ENCODE results near the gene C8G. TPM values are rescaled to one million over a fixed set of nuclear protein-coding genes. Genes with fewer than 3 reads are reported as not detected.

Gene C8G
- total RNA-seq, 1 experiment from 2014 or later = 0.77 TPM

GRCh38 chr9:136984464-136985026 is 39.5 kb downstream of the C8G start:
- DNase-seq (no peak), ATAC-seq (no peak)
- no peak for TF ChIP-seq CTCF (conservative IDR thresholded peaks at IDR 0.05; ENCODE audit: low read depth, low read length)
- TF ChIP-seq EZH2phosphoT487 (IDR thresholded peaks at IDR 0.05; ENCODE audit: borderline replicate concordance, low read length) = no peak
- TF ChIP-seq EZH2 (IDR thresholded peaks at IDR 0.05; ENCODE audit: low read length, unreplicated experiment) = no peak
- Histone ChIP-seq H3F3A (ENCODE audit: low read length, unreplicated experiment) (no peaks in the 10 kb centered on the region), H3K36me3 (ENCODE audit: low read depth, low read length) (no peaks in the 10 kb centered on the region), H3K9ac (ENCODE audit: low read length) (no peak overlapping the region), H4K20me1 (ENCODE audit: low read length) (no peaks in the 10 kb centered on the region), H3K9me3 (ENCODE audit: low read length) (no peaks in the 10 kb centered on the region), H3K4me1 (ENCODE audit: insufficient read depth, low read length) (no peaks in the 10 kb centered on the region), H2AFZ (ENCODE audit: low read length) (no peak overlapping the region), H3K9me2 (replicated peaks; ENCODE audit: low read length) (no peaks in the 10 kb centered on the region), H3K4me3 (ENCODE audit: low read length) (no peak overlapping the region), H3K27me3 (ENCODE audit: low read length) (no peaks in the 10 kb centered on the region), H3K27ac (ENCODE audit: low read length) (no peak overlapping the region), H3K4me2 (ENCODE audit: low read length) (no peak overlapping the region), H3K79me2 (ENCODE audit: low read length) (no peaks in the 10 kb centered on the region)
- intact Hi-C loops (cut with micrococcal nuclease) = no loop called here
- BruUV-seq (replicated peaks) = no TSS peak
- POLR2A ChIA-PET (ENCODE audit: unreplicated experiment) = no interaction called here
- CTCF ChIA-PET = no interaction called here

- Histone ChIP-seq H3F3A (ENCODE audit: low read length, unreplicated experiment) (no peaks in the 10 kb centered on the region), H3K4me3 (ENCODE audit: low read length) (no peak overlapping the region), H3K9me2 (replicated peaks; ENCODE audit: low read length) (no peaks in the 10 kb centered on the region), H3K9me3 (ENCODE audit: low read length) (no peaks in the 10 kb centered on the region), H3K4me1 (ENCODE audit: insufficient read depth, low read length) (no peaks in the 10 kb centered on the region), H3K27ac (ENCODE audit: low read length) (no peak overlapping the region), H4K20me1 (ENCODE audit: low read length) (no peaks in the 10 kb centered on the region), H3K9ac (ENCODE audit: low read length) (no peak overlapping the region), H2AFZ (ENCODE audit: low read length) (no peak overlapping the region), H3K4me2 (ENCODE audit: low read length) (no peak overlapping the region), H3K27me3 (ENCODE audit: low read length) (no peaks in the 10 kb centered on the region), H3K36me3 (ENCODE audit: low read depth, low read length) (no peaks in the 10 kb centered on the region), H3K79me2 (ENCODE audit: low read length) (no peaks in the 10 kb centered on the region)
- intact Hi-C loops (cut with micrococcal nuclease) = no loop called here
- ATAC-seq = no peak
- ChIA-PET CTCF (no interaction called here), POLR2A (ENCODE audit: unreplicated experiment) (no interaction called here)
- BruUV-seq (replicated peaks) = no TSS peak
- TF ChIP-seq CTCF (conservative IDR thresholded peaks at IDR 0.05; ENCODE audit: low read depth, low read length) (no peak), EZH2 (IDR thresholded peaks at IDR 0.05; ENCODE audit: low read length, unreplicated experiment) (no peak), EZH2phosphoT487 (IDR thresholded peaks at IDR 0.05; ENCODE audit: borderline replicate concordance, low read length) (no peak)
- no peak for DNase-seq
Measured at GRCh38 chr9:136985027-136985602, 40.1 kb downstream of the C8G start.

GRCh38 chr9:136985853-136986252 is 40.8 kb downstream of the C8G start:
- intact Hi-C loops (cut with micrococcal nuclease) = no loop called here
- no peaks in the 10 kb centered on the region for H3K36me3 ChIP-seq (ENCODE audit: low read depth, low read length)
- H3K4me3 ChIP-seq (ENCODE audit: low read length) = no peak overlapping the region
- POLR2A ChIA-PET (ENCODE audit: unreplicated experiment) = no interaction called here
- H3K79me2 ChIP-seq (ENCODE audit: low read length) = no peaks in the 10 kb centered on the region
- no peaks in the 10 kb centered on the region for H3K9me3 ChIP-seq (ENCODE audit: low read length)
- H3F3A ChIP-seq (ENCODE audit: low read length, unreplicated experiment) = no peaks in the 10 kb centered on the region
- CTCF ChIA-PET = no interaction called here
- no peak overlapping the region for H3K27ac ChIP-seq (ENCODE audit: low read length)
- no peak for DNase-seq
- no peak for ATAC-seq
- no peaks in the 10 kb centered on the region for H3K9me2 ChIP-seq (replicated peaks; ENCODE audit: low read length)
- no peak overlapping the region for H3K4me2 ChIP-seq (ENCODE audit: low read length)
- no peaks in the 10 kb centered on the region for H3K4me1 ChIP-seq (ENCODE audit: insufficient read depth, low read length)
- no peak overlapping the region for H3K9ac ChIP-seq (ENCODE audit: low read length)
- H3K27me3 ChIP-seq (ENCODE audit: low read length) = no peaks in the 10 kb centered on the region
- no peak for TF ChIP-seq CTCF (conservative IDR thresholded peaks at IDR 0.05; ENCODE audit: low read depth, low read length)
- no peak for TF ChIP-seq EZH2 (IDR thresholded peaks at IDR 0.05; ENCODE audit: low read length, unreplicated experiment)
- TF ChIP-seq EZH2phosphoT487 (IDR thresholded peaks at IDR 0.05; ENCODE audit: borderline replicate concordance, low read length) = no peak
- H2AFZ ChIP-seq (ENCODE audit: low read length) = no peak overlapping the region
- BruUV-seq (replicated peaks) = no TSS peak
- H4K20me1 ChIP-seq (ENCODE audit: low read length) = no peaks in the 10 kb centered on the region

Data from PC-3 (cell line).